Epithelial cell of proximal tubule (primary cell): Measurements from ENCODE around the gene DNASE1L3. TPM values are rescaled to one million over a fixed set of nuclear protein-coding genes. Genes with fewer than 3 reads are reported as not detected.
"Not testable (repeated sequence)": the region's sequence is repeated elsewhere in the genome, so short reads cannot be mapped to it uniquely, and the experiment has no call there.

Source experiments
- DNase-seq: peaks from one replicate; pipeline ENCODE4 v3.0.0-alpha.2; 2011; ENCODE audit warnings: low read depth
- H3K4me3 ChIP-seq: 2 replicates; pipeline ENCODE4 v1.5.1; 2011; ENCODE audit warnings: low read depth, mild to moderate bottlenecking, low read length
- total RNA-seq: library from RNA; depleted of rRNA; stranded (reverse); fragments of >200 nt; gene quantifications from 2 replicates; pipeline ENCODE4 v1.2.3, GENCODE V29; 2015
- TF ChIP-seq, protein P1 (sequence below): conservative IDR thresholded peaks from 2 replicates; pipeline ENCODE4 v1.5.1; 2012; ENCODE audit warnings: low read depth, mild to moderate bottlenecking, low read length

Gene DNASE1L3
- total RNA-seq, 1 donor from 2014 or later = not detected

DNA sequence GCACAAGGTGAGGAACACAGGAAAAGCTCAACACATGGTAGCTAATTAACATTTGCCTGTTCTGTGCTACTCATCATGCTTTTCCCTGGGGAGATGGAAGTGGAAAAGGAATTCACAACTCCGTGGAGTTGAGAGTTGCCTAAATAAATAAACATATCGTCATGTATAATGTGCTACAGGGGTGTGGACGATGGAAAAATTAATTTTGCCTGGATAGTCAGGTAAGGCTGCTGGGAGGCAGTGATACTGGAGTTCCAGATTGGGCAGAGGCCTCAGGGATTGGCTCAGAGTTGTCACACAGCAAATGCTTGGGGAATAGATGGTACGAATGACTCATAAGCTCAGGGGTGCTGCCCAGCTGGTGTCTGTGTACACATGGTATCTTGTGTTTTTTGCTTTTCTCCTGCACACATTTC, 23.8 kb upstream of the DNASE1L3 start:
- DNase-seq = no peak
- TF ChIP-seq, protein P1, sequence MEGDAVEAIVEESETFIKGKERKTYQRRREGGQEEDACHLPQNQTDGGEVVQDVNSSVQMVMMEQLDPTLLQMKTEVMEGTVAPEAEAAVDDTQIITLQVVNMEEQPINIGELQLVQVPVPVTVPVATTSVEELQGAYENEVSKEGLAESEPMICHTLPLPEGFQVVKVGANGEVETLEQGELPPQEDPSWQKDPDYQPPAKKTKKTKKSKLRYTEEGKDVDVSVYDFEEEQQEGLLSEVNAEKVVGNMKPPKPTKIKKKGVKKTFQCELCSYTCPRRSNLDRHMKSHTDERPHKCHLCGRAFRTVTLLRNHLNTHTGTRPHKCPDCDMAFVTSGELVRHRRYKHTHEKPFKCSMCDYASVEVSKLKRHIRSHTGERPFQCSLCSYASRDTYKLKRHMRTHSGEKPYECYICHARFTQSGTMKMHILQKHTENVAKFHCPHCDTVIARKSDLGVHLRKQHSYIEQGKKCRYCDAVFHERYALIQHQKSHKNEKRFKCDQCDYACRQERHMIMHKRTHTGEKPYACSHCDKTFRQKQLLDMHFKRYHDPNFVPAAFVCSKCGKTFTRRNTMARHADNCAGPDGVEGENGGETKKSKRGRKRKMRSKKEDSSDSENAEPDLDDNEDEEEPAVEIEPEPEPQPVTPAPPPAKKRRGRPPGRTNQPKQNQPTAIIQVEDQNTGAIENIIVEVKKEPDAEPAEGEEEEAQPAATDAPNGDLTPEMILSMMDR = no peak
- no peak overlapping the region for H3K4me3 ChIP-seq

- TF ChIP-seq, protein P1 = no peak
- no peak overlapping the region for H3K4me3 ChIP-seq
- no peak for DNase-seq
Measured at GRCh38 chr3:58231666-58232065, 20.9 kb upstream of the DNASE1L3 start.

DNA sequence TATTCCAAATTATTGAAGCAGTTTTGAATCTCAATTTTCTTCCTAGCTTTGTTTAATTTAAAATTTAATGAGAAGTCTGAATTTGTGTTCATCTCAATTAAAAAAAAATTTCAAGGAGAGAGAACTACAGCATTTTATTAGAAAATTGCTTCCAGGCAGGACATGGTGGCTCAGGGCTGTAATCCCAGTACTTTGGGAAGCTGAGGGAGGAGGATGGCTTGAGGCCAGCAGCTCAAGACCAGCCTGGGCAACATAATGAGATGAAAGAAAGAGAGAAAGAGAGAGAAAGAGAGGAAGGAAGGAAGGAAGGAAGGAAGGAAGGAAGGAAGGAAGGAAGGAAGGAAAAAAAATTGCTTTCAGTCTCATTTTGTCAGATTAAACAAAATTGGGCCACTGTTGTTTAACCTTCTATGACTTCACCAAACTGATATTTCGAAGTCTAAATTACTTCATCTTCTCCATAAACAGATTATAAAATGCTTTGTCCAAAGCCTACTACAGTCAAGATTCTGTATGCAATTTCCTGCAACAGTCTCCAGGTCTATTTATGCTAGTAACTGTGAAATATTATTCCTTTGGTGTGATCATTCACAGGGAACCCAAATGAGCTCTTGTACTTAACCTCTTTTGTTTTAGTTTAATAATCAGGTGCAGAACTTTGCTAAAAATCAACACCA, 20.2 kb upstream of the DNASE1L3 start:
- DNase-seq = no peak
- TF ChIP-seq, protein P1 = no peak
- no peak overlapping the region for H3K4me3 ChIP-seq

DNA sequence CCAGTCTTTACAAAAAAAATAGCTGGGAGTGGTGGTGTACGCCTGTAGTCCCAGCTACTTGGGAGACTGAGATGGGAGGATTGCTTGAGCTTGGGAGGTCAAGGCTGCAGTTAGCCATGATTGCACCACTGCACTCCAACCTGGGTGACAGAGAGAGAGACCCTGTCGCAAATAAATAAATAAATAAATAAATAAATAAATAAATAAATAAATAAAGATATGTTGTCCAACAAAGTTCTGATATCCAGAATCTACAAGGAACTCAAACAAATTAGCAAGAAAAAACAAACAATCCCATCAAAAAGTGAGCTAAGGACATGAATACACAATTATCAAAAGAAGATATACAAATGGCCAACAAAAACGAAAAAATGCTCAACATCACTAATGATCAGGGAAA, 17.2 kb upstream of the DNASE1L3 start:
- not testable (repeated sequence) for DNase-seq, H3K4me3 ChIP-seq

- no peak for DNase-seq
- TF ChIP-seq, protein P1 = no peak
- H3K4me3 ChIP-seq = no peak overlapping the region
Measured at GRCh38 chr3:58223855-58224254, 13.1 kb upstream of the DNASE1L3 start.

DNA sequence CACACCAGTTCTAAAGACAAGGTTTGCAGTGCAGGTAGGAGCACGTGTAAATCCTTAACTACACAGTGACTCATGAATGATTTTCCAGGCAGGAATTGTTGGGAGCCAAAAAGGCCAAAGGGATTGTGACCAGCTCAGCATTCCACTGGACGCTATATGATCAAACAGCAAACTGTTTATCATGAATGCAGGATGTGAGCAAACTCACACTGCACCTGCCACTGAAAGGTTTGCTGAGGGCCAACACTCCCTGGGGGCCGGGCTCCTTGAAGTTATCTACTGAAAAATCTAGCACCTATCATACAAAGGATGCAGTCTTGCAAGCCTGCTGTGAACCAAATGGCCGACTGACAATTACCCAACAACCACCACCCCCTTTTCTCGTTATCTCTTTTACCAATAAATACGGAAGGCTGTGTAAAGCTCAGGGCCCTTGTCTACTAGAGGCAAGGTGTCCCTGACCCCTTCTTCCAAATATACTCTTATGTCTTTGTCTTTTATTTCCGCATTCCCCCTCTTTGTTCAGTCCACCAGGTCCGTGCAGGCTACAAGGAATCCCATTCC, 11.5 kb upstream of the DNASE1L3 start:
- TF ChIP-seq, protein P1 = no peak
- H3K4me3 ChIP-seq = no peak overlapping the region
- no peak for DNase-seq

- TF ChIP-seq, protein P1 = no peak
- no peak overlapping the region for H3K4me3 ChIP-seq
- no peak for DNase-seq
Measured at GRCh38 chr3:58218904-58219303, 8.1 kb upstream of the DNASE1L3 start.
